Type B pancreatic cell (in vitro differentiated cells): ENCODE results near the gene RELB. TPM values are rescaled to one million over a fixed set of nuclear protein-coding genes. Genes with fewer than 3 reads are reported as not detected.

Experiments
- DNase-seq: peaks from one replicate; pipeline ENCODE4 v3.0.0; 2021; ENCODE audit warnings: mixed read lengths; ENCODE audit not compliant: unreplicated experiment; ENCODE audit errors: extremely low spot score
- H3K27ac Mint-ChIP-seq: 2 replicates; pipeline ENCODE4 v1.8.0; 2021; ENCODE audit warnings: mild to moderate bottlenecking, mixed read lengths
- H3K27me3 Mint-ChIP-seq: 2 replicates; pipeline ENCODE4 v1.8.0; 2021; ENCODE audit warnings: mixed read lengths
- H3K36me3 Mint-ChIP-seq: 2 replicates; pipeline ENCODE4 v1.8.0; 2021; ENCODE audit warnings: mixed read lengths
- H3K4me1 Mint-ChIP-seq: one replicate; pipeline ENCODE4 v1.8.0; 2021; ENCODE audit warnings: mixed read lengths; ENCODE audit not compliant: unreplicated experiment
- H3K4me3 Mint-ChIP-seq: 2 replicates; pipeline ENCODE4 v1.8.0; 2021; ENCODE audit warnings: mild to moderate bottlenecking, mixed read lengths
- H3K9me3 Mint-ChIP-seq: 2 replicates; pipeline ENCODE4 v1.8.0; 2021; ENCODE audit warnings: mixed read lengths
- total RNA-seq: library from RNA; stranded (reverse); gene quantifications from 2 replicates; pipeline ENCODE4 v1.2.1, GENCODE V29; 2021; ENCODE audit warnings: low replicate concordance
- TF ChIP-seq, protein P1 (sequence below): fragments of 200-600 bp; sonication (generic); conservative IDR thresholded peaks from 2 replicates; pipeline ENCODE4 v1.5.0; 2021; ENCODE audit warnings: antibody characterized with exemption, mild to moderate bottlenecking

RELB gene
- total RNA-seq, 1 donor from 2014 or later, result 6.9 TPM

DNA sequence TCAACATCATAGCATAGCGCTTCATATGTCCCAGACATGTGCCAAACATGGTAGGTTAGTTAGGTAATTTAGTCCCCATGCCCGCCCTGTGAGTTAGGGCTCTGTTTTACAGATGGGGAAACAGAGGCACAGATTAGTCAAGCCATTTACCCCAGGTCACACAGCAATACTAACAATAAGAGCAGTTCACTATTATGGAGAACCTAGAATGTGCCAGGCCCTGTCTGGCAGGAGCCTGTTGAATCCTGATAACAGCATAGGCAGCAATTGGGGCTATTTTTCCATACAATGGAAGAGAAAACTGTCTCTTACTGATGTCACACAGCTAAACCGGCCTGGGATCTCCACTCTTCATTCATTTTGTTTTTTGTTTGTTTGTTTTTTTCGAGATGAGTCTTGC lies 85.2 kb downstream of the RELB start:
- DNase-seq, result no peak
- TF ChIP-seq, protein P1, sequence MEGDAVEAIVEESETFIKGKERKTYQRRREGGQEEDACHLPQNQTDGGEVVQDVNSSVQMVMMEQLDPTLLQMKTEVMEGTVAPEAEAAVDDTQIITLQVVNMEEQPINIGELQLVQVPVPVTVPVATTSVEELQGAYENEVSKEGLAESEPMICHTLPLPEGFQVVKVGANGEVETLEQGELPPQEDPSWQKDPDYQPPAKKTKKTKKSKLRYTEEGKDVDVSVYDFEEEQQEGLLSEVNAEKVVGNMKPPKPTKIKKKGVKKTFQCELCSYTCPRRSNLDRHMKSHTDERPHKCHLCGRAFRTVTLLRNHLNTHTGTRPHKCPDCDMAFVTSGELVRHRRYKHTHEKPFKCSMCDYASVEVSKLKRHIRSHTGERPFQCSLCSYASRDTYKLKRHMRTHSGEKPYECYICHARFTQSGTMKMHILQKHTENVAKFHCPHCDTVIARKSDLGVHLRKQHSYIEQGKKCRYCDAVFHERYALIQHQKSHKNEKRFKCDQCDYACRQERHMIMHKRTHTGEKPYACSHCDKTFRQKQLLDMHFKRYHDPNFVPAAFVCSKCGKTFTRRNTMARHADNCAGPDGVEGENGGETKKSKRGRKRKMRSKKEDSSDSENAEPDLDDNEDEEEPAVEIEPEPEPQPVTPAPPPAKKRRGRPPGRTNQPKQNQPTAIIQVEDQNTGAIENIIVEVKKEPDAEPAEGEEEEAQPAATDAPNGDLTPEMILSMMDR, result no peak
- Mint-ChIP-seq H3K27ac (no peak overlapping the region), H3K36me3 (peaks cover 16% of the 10 kb centered on the region), H3K4me1 (peaks cover 15% of the 10 kb centered on the region), H3K4me3 (no peak overlapping the region), H3K9me3 (no peaks in the 10 kb centered on the region), H3K27me3 (no peaks in the 10 kb centered on the region)

DNA sequence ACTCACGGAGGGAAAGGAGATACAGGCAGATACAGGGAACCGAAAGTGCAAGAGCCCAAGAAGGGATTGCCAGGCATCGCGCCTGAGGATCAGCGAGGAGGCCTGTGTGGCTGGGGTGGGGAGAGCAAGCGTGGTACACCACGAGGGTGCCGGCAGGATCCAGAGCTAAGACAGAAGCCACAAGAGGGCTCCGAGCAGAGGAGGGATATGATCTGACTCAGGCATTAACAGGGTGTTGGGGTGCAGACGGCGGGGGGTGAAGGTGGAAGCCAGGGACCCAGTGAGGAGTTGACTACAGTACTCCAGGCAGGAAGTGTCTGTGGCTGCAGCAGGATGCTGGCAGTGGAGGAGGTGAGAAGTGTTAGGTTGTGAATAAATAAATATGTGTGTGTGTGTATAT lies 86.3 kb downstream of the RELB start:
- Mint-ChIP-seq H3K27me3 (no peaks in the 10 kb centered on the region), H3K27ac (no peak overlapping the region), H3K36me3 (peaks cover 8% of the 10 kb centered on the region), H3K9me3 (no peaks in the 10 kb centered on the region), H3K4me1 (peaks cover 16% of the 10 kb centered on the region), H3K4me3 (no peak overlapping the region)
- DNase-seq, result no peak
- TF ChIP-seq, protein P1, result no peak

Other genes with a start within 250 kb of the RELB start
- 13.9 and 37.7 TPM in 2 replicates for gene CBLC, start 223.6 kb upstream of the RELB start, total RNA-seq
- 105 and 124 TPM in 2 replicates for gene BCAM, start 192.4 kb upstream of the RELB start, total RNA-seq
- 123 and 203 TPM in 2 replicates for gene NECTIN2, start 155.2 kb upstream of the RELB start, total RNA-seq
- gene TOMM40, start 110.2 kb upstream of the RELB start, total RNA-seq, result 75.1 and 77.8 TPM in 2 replicates
- 168 and 209 TPM in 2 replicates for gene APOE, start 95.7 kb upstream of the RELB start, total RNA-seq
- gene APOC1, start 86.9 kb upstream of the RELB start, total RNA-seq, result 76.3 and 145 TPM in 2 replicates
- gene APOC4, start 59.2 kb upstream of the RELB start, total RNA-seq, result not detected in 2 replicates
- 0.98 TPM in 1 of 2 replicates, not detected in the other for gene APOC2, start 55.4 kb upstream of the RELB start, total RNA-seq
- 102 and 104 TPM in 2 replicates for gene CLPTM1, start 46.1 kb upstream of the RELB start, total RNA-seq
- gene CLASRP, start 37.6 kb downstream of the RELB start, total RNA-seq, result 80.4 and 111 TPM in 2 replicates
- gene ZNF296, start 75.0 kb downstream of the RELB start, total RNA-seq, result 2.2 and 3.7 TPM in 2 replicates
- gene GEMIN7, start 77.8 kb downstream of the RELB start, total RNA-seq, result 32.2 and 35.6 TPM in 2 replicates
- gene PPP1R37, start 91.7 kb downstream of the RELB start, total RNA-seq, result 44.7 and 63.7 TPM in 2 replicates
- gene NKPD1, start 159.5 kb downstream of the RELB start, total RNA-seq, result 0.56 and 1.3 TPM in 2 replicates
- 36.7 and 41.3 TPM in 2 replicates for gene TRAPPC6A, start 176.8 kb downstream of the RELB start, total RNA-seq
- gene BLOC1S3, start 177.3 kb downstream of the RELB start, total RNA-seq, result 9.2 and 10.2 TPM in 2 replicates
- 0.60 TPM in 1 of 2 replicates, not detected in the other for gene EXOC3L2, start 243.9 kb downstream of the RELB start, total RNA-seq
- gene MARK4, start 249.8 kb downstream of the RELB start, total RNA-seq, result 38.8 and 47.3 TPM in 2 replicates